NCI-H2171 treated with DMSO at 0.1 percent for 48 hours (cell line): Measurements from ENCODE around the gene SETBP1.

Experiments used
- DNase-seq: peaks from one replicate; lab custom pipeline; 2025; lab: John Stamatoyannopoulos, UW

The SETBP1 gene

DNA sequence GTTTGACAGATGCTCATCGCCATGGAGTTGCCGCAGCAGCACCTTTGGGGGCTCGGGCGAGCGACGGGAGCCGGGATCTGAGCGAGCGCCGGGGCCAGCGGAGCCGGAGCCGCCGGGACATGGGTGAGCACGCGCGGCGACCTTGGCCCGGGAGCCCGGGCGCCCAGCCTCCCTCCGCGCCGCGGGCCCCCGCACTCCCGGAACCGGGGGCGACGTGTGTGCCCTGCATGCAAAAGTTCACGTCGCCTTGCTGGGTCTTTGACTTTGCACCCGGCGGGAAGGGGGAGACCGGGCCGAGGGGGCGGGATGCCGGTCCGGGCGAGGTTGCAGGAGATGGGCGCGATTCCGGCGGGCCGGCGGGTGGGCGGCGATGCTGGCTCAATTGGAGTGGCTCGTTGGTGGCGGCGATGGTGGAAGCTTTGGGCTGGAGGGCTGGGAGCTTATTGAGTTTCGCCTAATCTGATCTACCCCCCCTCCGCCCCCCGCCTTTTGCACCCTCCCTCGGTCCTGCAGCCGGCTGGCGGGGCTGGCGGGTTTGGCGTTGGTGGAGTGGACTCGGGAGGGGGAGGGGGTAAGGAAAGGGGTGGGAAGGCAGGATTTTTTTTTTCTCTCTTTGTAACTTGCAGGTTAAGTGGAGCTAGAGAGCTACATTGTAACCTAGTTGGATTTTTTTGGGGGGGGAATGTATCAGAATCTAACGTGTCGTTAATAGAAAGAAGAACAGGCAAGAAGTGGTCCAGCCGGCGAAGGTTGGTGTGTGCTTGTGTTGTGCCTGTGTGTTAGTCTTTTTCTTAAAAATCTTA, at the start of gene SETBP1:
TSS of gene SETBP1 (plus strand) at position 616 of the 803 bp plus-strand sequence. CDS start 20,459 bp downstream, outside the sequence.
- DNase-seq: peak; percentile 81

DNA sequence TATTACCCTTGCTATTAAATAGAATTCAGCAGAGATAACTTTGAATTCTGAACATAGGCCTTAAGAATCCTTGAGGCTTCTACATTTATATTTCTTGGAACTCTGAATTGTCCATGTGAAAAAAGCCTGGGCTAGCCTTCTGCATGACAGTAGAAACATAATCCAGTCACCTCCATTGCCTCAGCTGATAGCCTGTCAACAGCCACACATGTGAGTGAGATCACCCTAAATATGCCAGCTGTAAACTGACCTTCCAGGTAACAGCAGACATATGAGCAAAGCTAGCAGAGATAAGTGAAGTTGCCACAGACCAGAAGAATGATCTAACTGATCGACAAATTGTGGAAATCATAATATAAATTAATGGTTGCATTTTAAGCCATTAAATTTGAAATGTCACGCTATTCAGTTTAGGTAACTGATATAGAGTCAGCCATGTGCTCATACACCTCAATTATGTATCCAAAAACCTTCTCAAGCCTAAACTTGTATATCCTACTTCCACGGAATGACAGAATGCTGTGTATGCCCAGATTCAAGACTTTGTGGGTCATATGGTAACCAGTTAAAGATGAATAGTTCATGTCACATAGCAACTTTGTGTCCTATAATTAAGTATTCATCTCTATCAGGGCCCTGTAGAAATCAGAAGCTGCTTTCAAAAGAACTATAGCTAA, 48.1 kb upstream of the SETBP1 start:
- peak; percentile 6 for DNase-seq

DNA sequence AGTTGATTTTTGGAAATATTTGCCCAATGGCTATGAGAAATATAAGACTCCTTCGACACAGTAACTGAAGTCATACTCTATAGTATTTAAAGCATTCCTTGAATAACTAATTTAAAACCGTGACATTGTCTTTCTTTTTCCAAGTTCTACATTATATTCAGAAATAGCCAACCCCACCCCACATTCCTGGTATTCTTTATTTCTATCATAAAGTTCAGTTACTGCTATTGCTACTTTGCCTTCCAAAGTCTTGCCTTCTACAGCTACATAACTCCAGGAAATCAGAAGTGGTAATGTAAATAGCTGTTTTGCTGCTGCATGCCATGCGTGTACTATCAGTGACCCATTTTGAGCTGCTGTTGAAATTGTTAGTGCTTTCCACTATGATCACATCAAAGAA, 45.1 kb upstream of the SETBP1 start:
- no peak for DNase-seq

DNA sequence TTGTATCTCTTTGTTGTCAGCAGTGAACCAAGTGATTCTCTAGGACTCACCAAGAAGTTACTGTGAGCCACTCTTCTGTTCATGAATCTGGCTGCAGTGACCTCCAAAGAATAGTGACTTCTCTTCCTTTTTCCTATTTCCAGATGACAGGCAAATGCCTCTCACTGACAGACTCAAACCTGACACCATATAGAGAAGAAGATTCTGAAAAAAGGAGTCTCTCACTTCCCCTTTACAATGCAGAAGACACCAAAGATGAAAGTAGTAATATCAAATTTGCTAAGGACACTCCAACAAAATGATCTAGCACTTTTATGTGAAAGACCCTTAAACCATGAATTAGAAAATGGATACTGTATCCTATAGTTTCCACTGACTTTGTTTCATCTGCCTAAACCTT, 44.4 kb upstream of the SETBP1 start:
- no peak for DNase-seq

DNA sequence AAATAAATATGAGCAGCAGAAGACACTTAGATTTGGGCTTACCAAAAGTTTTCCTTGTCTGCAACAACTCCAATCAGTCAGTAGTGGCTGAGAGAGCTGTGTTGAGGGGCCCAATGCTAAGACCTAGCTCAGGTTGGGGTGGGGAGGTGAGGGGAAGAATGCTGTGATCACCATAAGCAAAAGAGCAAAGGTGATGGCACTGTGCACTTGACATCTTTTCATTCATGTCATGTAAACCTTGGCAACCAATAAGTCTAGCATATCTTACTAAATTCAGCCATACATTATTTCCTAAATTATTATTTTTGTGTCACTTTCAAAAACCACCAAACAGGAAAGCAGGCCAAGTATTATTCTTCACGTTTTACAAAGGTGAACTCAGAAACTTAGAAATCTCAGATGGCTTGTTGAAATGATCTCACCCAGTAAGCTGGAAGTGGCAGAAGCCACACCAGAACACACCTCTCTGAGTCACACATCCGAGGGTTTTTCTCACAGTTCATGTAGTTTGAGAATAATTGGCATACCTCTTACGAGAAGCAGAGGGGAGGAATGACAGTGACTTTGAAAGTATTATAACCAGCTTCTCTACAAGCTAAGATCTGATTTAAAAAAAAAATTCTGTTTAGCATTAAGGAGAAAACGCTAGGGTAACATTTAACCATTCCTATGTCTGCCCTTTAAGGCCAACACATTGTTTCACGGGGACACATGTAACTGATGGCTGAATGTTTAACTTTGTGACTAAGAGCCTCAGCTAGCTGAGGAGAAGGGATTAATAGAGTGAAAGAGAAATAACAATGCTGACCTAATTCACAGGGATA, 43.3 kb upstream of the SETBP1 start:
- DNase-seq: no peak

DNA sequence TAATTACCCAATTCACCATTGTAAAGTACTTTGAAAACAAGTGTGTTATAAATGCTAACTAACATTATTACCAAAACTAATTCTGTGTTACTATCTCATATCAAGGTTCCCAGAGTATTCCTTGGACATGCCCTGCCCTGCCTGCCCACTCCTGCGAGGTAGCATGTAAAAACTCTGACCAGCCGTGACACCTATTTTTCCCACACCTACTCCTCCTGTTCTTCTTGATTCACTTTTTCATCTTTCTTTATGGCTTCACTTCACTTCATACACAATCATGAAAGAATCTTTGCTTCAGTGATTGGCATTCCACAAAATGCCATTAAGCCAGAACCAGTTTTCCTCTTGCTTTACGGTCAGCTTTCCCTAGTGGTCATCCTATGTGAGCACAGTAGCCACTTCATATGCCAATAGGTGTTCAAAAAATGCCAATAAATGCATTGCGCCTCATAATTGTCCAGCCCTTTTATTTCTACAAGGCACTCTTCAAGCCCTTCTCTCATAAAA, 42.6 kb upstream of the SETBP1 start:
- no peak for DNase-seq

DNA sequence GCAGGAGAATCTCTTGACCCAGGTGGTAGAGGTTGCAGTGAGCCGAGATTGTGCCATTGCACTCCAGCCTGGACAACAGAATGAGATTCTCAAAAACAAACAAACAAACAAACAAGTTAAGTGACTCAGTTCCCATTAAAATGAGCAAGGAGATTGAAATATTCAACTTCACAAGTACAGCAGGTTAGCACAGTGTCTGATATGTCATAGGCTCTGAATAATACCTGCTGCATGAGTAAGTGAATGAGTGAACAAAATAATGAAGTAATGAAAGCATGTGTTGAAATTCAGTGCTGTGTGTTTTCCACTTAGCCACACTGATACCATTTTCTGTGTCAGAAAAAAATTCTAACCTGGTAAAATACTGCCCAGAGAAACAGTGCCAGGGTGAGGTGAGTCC, 41.9 kb upstream of the SETBP1 start:
- no peak for DNase-seq

DNA sequence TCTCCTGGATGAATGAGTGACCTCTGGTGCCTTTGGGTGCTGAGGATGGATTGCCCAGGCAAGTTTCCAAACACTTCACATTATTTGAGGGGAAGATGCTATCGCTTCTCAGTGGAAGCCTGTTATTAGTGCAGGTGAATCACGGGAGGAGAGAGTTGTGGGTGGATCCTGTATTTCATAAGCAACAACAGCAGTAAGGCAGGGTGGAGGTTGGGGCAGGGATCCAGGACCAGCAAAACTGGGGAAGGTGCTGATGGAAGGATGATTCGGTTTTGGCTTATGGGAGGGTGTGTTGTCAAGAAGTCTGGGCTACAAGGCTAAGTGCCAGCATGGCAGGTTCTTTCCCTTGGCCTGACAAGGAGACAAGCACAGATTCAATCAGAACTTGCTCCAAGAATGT, 37.7 kb upstream of the SETBP1 start:
- no peak for DNase-seq

DNA sequence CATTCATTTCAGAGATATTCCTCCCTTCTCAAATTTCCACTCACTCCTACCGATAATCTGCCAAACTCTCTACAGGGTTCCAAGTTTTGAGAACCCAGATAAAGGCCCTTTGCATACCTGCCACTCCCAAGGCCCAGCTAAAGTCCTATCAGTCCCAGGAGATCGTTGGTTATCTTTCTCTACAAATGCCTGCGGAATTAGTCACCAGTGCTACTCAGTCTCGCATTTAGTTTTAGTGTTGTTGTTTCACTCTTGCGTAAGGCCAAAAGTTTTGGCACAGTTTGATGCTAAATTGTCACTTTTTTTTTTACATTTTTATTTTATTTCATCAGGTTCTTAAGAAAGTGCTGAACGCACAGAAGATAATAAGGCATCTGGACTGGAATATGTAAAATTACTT, 29.2 kb upstream of the SETBP1 start:
- DNase-seq: no peak

DNA sequence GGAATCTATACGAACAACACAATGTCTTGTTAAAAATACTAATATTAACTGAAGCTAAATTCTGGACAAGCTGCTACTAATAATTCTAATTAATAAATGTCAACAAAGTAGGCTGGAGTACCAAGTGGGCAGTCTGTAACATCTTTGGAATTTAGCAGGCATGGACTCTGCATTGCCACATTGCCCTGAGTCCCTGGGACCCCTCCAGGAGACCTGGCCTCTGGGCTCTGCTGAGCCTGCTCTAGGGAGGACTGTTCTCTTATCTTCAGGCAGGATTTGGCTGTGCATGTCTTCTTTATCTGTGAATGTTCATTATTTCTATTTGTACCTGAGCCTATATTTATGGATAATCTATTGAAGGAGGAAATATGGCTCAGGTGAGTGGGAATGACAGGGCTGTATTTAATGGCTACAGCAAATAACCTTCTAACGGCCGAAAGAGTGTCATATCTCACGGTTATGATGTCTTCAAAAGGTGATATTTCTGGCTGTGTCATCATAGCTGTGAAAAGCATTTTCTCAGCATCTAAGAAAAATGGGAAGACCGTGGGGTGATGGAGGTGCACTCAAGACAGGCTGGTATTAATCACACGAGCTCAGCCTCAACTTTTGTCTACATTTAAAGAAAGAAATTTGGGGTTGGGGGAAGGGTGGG, 28.6 kb upstream of the SETBP1 start:
- DNase-seq: no peak

DNA sequence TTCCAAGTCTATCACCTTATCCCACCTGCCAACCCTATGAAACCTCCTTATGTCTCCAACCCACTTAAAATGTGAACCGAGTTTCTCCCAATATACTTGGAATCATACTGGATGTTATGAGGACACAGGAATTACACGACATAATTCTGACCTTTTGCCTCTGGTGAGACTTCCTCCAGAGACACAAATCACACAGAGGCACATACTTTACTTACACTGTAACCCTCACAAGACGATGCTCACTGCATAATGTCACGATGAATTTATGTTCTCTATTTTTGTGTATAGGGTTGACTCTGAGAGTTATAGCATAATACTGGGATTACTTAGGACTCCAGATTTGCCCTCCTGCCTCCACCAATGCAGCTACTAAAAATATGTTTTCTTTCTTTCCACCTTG, 28.0 kb upstream of the SETBP1 start:
- DNase-seq: no peak

DNA sequence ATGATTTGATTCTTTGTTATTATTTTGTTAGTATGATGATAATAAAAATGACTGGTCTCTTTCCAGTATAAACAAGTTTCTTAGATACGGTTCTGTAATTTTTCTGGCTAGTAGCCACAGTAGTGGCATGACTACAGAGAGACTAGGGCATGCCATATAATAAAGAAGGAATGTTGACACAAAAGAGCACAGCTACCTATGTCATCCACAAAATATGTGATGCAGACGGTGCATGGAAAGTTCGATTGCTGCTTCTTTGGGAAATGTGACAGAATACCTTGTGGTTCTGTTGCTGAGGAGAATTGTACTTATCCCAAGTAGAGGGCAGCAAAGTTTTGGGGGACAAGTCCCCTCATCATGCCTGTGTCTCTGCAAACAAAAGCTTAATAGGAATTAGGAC, 26.1 kb upstream of the SETBP1 start:
- no peak for DNase-seq

DNA sequence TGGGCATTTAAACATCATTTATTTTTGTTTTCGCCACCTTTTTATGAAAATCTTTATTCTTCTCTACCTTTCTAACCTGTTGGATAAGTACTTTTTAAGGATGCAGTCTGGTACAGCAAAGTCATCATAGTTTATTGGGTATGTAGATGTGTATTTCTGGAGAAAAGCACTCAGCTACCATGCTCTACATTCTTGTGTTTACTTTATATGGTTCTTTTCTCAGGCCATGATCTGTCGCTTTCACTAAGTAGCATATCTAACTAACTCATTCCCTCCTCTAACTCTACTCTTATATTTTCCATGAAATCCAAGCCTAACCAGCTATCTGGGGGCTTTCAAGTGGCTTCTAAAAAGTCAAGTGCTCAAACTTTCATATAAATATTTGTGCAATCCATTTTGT, 25.3 kb upstream of the SETBP1 start:
- DNase-seq: no peak

DNA sequence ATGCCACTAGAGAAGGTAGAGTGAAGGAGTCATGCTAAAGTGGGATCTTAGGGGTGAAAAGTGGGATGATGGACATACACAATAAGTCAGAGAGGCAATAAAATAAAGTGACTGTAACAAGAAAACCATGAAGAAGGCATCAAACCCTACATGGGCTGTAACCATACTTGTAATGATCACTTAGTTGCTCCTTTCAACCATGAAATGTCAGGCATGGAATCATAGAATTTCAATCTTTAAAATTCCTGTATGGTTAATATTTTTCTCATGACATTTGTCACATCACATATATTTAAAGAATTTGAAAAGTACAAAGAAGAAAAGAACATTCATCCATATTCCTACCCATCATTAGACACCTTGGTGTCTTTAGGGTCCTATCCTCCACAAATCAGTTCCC, 20.9 kb upstream of the SETBP1 start:
- DNase-seq: no peak

DNA sequence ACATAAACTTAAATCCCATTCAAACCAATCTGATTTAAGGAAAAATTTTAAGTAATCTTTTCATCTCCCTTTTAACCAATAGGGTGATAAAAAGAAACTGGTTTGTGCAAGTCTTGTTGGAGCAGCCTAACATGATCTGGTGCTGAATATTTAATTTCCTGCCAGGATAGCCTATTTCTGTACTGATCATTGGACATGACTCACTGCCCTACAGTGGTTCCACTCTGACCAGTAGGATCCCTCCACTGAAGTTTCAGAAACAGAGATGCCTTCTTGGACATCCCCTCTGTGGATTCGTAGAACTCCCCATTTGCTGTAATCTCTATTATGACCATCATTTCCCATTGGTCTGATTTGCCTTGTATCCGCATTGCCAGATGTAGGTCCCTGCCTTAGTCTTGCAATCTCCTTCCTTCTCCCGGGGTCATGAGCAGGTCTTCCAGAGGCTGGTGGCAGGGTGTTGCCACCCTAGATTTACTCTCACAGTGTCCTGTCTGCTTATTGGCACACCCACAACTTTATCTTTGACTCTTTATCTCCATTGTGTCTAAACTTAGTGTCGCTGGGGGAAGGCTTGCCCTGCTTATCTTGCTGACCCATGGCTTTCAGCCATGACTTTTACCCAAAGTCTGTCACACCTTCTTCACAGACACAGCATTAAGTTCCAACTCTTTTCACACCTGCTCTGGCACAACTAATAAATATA, 12.3 kb upstream of the SETBP1 start:
- DNase-seq: no peak

DNA sequence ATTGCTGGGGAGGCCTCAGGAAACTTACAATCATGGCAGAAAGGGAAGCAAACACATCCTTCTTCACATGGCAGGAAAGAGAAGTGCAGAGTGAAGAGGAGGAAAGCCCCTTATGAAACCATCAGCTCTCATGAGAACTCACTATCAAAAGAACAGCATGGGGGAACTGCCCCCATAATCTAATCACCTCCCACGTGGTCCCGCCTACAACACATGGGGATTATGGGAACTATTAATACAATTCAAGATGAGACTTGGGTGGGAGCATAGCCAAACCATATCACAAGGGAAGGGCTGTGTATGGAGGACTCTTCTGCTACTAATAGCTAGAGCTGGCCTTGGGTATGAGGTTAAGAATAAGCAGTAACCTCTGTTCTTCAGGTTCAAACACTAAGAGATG, 8.8 kb upstream of the SETBP1 start:
- no peak for DNase-seq

DNA sequence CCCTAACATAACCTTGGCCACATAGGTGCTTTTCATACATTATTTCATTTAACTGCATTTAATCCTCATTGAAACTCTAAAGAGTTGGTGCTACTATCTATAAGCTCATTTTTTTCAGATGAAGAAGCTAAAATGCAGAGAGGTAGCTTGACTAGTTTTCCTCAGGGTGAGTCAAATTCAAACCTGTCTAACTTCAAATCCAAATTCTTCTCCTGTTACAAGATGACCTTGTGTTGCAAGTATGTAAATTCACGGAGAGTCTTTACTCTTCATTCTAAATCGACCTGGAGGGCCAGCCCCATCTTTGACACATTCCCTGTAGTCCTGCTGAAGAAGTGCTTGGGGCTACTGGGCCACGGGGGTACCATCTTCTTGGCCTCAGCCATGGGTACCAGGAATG, 8.2 kb upstream of the SETBP1 start:
- DNase-seq: no peak

DNA sequence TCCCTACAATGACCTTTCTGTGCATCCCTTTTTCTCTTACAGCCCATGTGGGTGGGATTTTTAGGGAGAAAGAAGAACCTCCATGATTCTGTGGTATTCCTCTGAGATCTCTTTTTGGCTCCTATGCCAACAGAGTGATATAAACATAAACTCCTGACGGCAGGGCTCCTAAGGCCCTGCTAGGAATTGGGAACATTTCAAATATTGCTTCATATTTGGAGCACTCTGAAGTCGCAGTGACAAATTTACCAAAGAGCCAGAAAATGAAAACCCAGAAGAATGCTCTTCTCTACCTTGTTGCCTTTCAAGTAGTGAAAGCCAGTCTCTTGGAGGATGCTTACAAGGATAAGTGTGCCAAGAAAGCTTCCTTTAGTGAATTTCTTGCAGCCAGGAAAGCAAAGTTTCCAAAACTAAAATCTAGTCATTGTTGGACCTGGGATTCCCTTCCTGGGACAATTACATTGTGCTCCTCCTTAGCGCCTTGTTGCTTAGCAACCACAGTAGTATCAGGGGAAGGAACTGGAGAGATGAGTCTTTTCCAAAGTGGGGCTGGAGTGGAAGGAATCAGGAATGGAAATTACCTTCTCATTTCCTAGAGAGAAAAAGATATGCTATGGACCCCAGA, 7.3 kb upstream of the SETBP1 start:
- no peak for DNase-seq

DNA sequence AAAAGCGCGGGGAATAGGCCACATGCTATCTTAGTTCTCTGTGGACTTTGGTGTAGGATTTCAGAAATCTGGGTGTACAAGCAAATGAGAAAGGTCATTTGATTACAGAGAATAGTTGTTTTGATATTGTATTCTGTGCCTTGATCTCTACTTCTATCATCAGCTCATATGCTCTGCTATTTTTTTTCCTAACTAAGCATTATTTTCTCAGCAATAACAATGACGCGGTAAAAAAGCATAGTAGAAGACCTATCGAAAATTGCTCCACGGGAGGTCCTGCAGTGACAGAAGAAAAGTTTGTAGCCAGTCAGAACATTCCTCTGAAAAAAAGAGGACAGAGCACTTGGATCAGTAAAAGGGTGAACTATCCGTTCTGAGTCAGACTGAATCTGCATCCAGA, 2.8 kb upstream of the SETBP1 start:
- no peak for DNase-seq

DNA sequence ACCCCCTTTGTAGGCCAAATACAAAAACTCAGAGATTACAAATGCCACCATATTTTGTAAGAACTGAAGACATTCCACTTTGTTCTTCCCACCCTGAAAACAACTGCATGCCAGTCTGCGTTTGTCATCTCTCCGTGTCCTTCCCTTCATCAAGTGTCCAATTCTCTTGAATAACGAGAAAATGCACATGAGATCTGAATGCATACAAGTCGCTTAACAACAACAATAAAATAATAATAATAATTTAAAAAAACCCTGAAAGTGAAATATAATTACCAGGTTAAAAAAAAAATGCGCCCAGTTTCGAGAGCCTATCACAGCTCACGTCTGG, 2.0 kb upstream of the SETBP1 start:
- no peak for DNase-seq
